IMR-90 (cell line): ENCODE results near the gene DPP10. TPM values are rescaled to one million over a fixed set of nuclear protein-coding genes. Genes with fewer than 3 reads are reported as not detected.

Experiments used
- ATAC-seq: fragments of 200-7000 bp; cut with Tn5 transposase; 2 replicates; pipeline ENCODE4 v1.9.1; 2020; ENCODE audit warnings: low read depth, mild to moderate bottlenecking, moderate library complexity
- BruUV-seq: library from RNA; stranded (reverse); fragments of 400-500 nt; replicated peaks from 2 replicates; lab custom pipeline; 2021; lab: Mats Ljungman, UMichigan
- CTCF ChIA-PET: fragments of 300-600 bp; formaldehyde crosslinking; extraction: SDS; loops from one replicate; lab custom pipeline; 2021; ENCODE audit warnings: antibody characterized with exemption; lab: Yijun Ruan, JAX
- POLR2A ChIA-PET: fragments of 300-600 bp; sonication (Branson Sonifier 250); formaldehyde crosslinking; loops from one replicate; lab custom pipeline; 2022; ENCODE audit warnings: antibody characterized with exemption; ENCODE audit not compliant: unreplicated experiment; lab: Charles Lee
- DNase-seq: peaks from one replicate; pipeline ENCODE4 v3.0.0; 2013
- H2AFZ ChIP-seq: replicated peaks from 2 replicates; pipeline ENCODE3; 2013; ENCODE audit warnings: low read length, mild to moderate bottlenecking; ENCODE audit not compliant: poor library complexity
- H2AK5ac ChIP-seq: 2 replicates; pipeline ENCODE4 v1.6.1; 2013; ENCODE audit warnings: low read depth, low read length, inconsistent platforms
- H2AK9ac ChIP-seq: replicated peaks from 2 replicates; pipeline ENCODE3; 2013; ENCODE audit warnings: mild to moderate bottlenecking, low read depth, low read length, moderate library complexity; ENCODE audit not compliant: poor library complexity
- H2BK120ac ChIP-seq: 2 replicates; pipeline ENCODE4 v1.6.1; 2013; ENCODE audit warnings: low read depth, low read length, inconsistent platforms
- H2BK15ac ChIP-seq: 3 replicates; pipeline ENCODE4 v1.6.1; 2013; ENCODE audit warnings: low read depth, low read length, inconsistent platforms
- H2BK20ac ChIP-seq: 2 replicates; pipeline ENCODE4 v1.6.1; 2013; ENCODE audit warnings: low read depth, mild to moderate bottlenecking, inconsistent platforms, low read length, moderate library complexity
- H2BK5ac ChIP-seq: 2 replicates; pipeline ENCODE4 v1.6.1; 2013; ENCODE audit warnings: mild to moderate bottlenecking, low read depth, low read length, inconsistent platforms; ENCODE audit not compliant: poor library complexity, severe bottlenecking
- H3K14ac ChIP-seq: replicated peaks from 2 replicates; pipeline ENCODE4 v1.6.1; 2013; ENCODE audit warnings: low read depth, low read length, inconsistent platforms
- H3K18ac ChIP-seq: 2 replicates; pipeline ENCODE4 v1.6.1; 2013; ENCODE audit warnings: low read depth, low read length, control low read depth
- H3K23ac ChIP-seq: 2 replicates; pipeline ENCODE4 v1.6.1; 2013; ENCODE audit warnings: low read depth, low read length, inconsistent platforms
- H3K27ac ChIP-seq: 2 replicates; pipeline ENCODE4 v1.5.1; 2013; ENCODE audit warnings: mild to moderate bottlenecking, control low read depth, low read length; ENCODE audit not compliant: insufficient read depth
- H3K27me3 ChIP-seq: 2 replicates; pipeline ENCODE4 v1.6.1; 2013; ENCODE audit warnings: low read length; ENCODE audit not compliant: control insufficient read depth, insufficient read depth
- H3K36me3 ChIP-seq: 2 replicates; pipeline ENCODE4 v1.6.1; 2013; ENCODE audit warnings: low read length, mixed read lengths; ENCODE audit not compliant: control insufficient read depth, insufficient read depth
- H3K4ac ChIP-seq: 2 replicates; pipeline ENCODE4 v1.6.1; 2013; ENCODE audit warnings: low read depth, low read length, inconsistent platforms
- H3K4me1 ChIP-seq: 2 replicates; pipeline ENCODE4 v1.6.1; 2013; ENCODE audit warnings: low read length, mixed read lengths; ENCODE audit not compliant: control insufficient read depth, insufficient read depth
- H3K4me2 ChIP-seq: 2 replicates; pipeline ENCODE4 v1.6.1; 2013; ENCODE audit warnings: low read depth, mild to moderate bottlenecking, control low read depth, low read length, moderate library complexity
- H3K4me3 ChIP-seq: 2 replicates; pipeline ENCODE4 v1.5.1; 2013; ENCODE audit warnings: low read depth, mild to moderate bottlenecking, control low read depth, low read length, moderate library complexity; ENCODE audit not compliant: insufficient read depth
- H3K56ac ChIP-seq: 2 replicates; pipeline ENCODE4 v1.6.1; 2013; ENCODE audit warnings: low read length, inconsistent platforms; ENCODE audit not compliant: insufficient read depth; ENCODE audit errors: extremely low read depth
- H3K79me1 ChIP-seq, 2 experiments: 2 replicates each; pipeline ENCODE4 v1.6.1; 2013; ENCODE audit warnings: low read length in 2 of 2, inconsistent platforms in 1 of 2, low read depth in 1 of 2
- H3K9ac ChIP-seq: 2 replicates; pipeline ENCODE4 v1.6.1; 2013; ENCODE audit warnings: low read depth, low read length, control low read depth
- H3K9me1 ChIP-seq: 2 replicates; pipeline ENCODE4 v1.6.1; 2013; ENCODE audit warnings: low read length, inconsistent platforms; ENCODE audit not compliant: insufficient read depth
- H3K9me3 ChIP-seq: 2 replicates; pipeline ENCODE4 v1.6.1; 2013; ENCODE audit warnings: low read length; ENCODE audit not compliant: control insufficient read depth, insufficient read depth
- H4K20me1 ChIP-seq: 2 replicates; pipeline ENCODE4 v1.6.1; 2013; ENCODE audit warnings: low read length, inconsistent platforms; ENCODE audit not compliant: insufficient read depth
- H4K5ac ChIP-seq: 2 replicates; pipeline ENCODE4 v1.6.1; 2013; ENCODE audit warnings: mild to moderate bottlenecking, low read depth, low read length, control low read depth
- H4K8ac ChIP-seq, 2 experiments: 2 replicates each; pipeline ENCODE4 v1.6.1; 2013; ENCODE audit warnings: low read depth in 2 of 2, low read length in 2 of 2, control low read depth in 1 of 2, inconsistent platforms in 1 of 2
- H4K91ac ChIP-seq: 2 replicates; pipeline ENCODE4 v1.6.1; 2013; ENCODE audit warnings: low read depth, low read length, inconsistent platforms; ENCODE audit not compliant: insufficient read depth
- NFE2L2 ChIP-seq: fragments of 150-350 bp; IDR thresholded peaks from 2 replicates; pipeline ENCODE4 v1.6.1; 2016; ENCODE audit warnings: low read depth, mild to moderate bottlenecking, low read length
- RCOR1 ChIP-seq: IDR thresholded peaks from 2 replicates; pipeline ENCODE4 v1.6.1; 2012; ENCODE audit warnings: mild to moderate bottlenecking, low read length, improper control_type of control experiment; ENCODE audit not compliant: insufficient replicate concordance
- WGBS, 2 experiments: methylation state at CpG; one replicate each; pipeline versions ENCODE4 v1.1.5 to v1.1.7; 2013; ENCODE audit warnings: missing lambda C conversion rate in 2 of 2; ENCODE audit not compliant: insufficient read length in 1 of 2; ENCODE audit errors: extremely low coverage in 2 of 2; 5-methylcytosine and 5-hydroxymethylcytosine counted together
- dilution Hi-C: fragments of 300-500 bp; cut with HindIII; formaldehyde crosslinking; loops from one replicate; pipeline ENCODE4 v1.14.3; 2018; ENCODE audit warnings: low sequenced_read_pairs; ENCODE audit not compliant: unreplicated experiment
- in situ Hi-C: fragments of 300-500 bp; cut with MboI; formaldehyde crosslinking; loops from 3 replicates; pipeline ENCODE4 v1.14.3; 2019; ENCODE audit warnings: low sequenced_read_pairs, inconsistent platforms, mixed read lengths
- intact Hi-C: fragments of 100-400 bp; cut with micrococcal nuclease; formaldehyde crosslinking; loops from 2 replicates; pipeline ENCODE4 v1.10.0; 2022
- polyA plus RNA-seq, 3 experiments: library from polyadenylated mRNA; depleted of rRNA; stranded (reverse); fragments of >200 nt; gene quantifications; 2 replicates each; pipeline ENCODE4 v1.2.3, GENCODE V29; 2012; ENCODE audit warnings: low replicate concordance in 1 of 3
- total RNA-seq: library from RNA; depleted of rRNA; stranded (reverse); fragments of >200 nt; gene quantifications from 2 replicates; pipeline ENCODE4 v1.2.3, GENCODE V29; 2012

The DPP10 gene
- total and polyA plus RNA-seq, 2 of the 4 experiments (the other 2 are of a cell fraction), result not detected

- BruUV-seq, result no TSS peak
- H2AFZ ChIP-seq, result no peak overlapping the region
- no peak overlapping the region for H3K27ac ChIP-seq
- H3K4me2 ChIP-seq, result no peak overlapping the region
- no peak overlapping the region for H3K56ac ChIP-seq
- H2BK120ac ChIP-seq, result no peak overlapping the region
- H3K18ac ChIP-seq, result no peak overlapping the region
- intact Hi-C loops (no loop called here), dilution Hi-C loops (no loop called here), in situ Hi-C loops (no loop called here)
- no peak overlapping the region for H2BK15ac ChIP-seq
- H2BK5ac ChIP-seq, result no peak overlapping the region
- H3K9me1 ChIP-seq, result no peaks in the 10 kb centered on the region
- H3K4me3 ChIP-seq, result no peak overlapping the region
- no peak overlapping the region for H3K14ac ChIP-seq
- H4K20me1 ChIP-seq, result no peaks in the 10 kb centered on the region
- H3K36me3 ChIP-seq, result no peaks in the 10 kb centered on the region
- no peak overlapping the region for H2AK9ac ChIP-seq
- H2AK5ac ChIP-seq, result no peak overlapping the region
- TF ChIP-seq RCOR1 (no peak), NFE2L2 (no peak)
- no peak overlapping the region for H3K9ac ChIP-seq
- H4K91ac ChIP-seq, result no peak overlapping the region
- DNase-seq (no peak), ATAC-seq (no peak)
- 71% methylated on average over 1 of the region's 1 CpG; no CpG with 5 or more reads in 1 of the 2 experiments for WGBS, 2 experiments
- H2BK20ac ChIP-seq, result no peak overlapping the region
- H3K4me1 ChIP-seq, result no peaks in the 10 kb centered on the region
- no peak overlapping the region for H3K23ac ChIP-seq
- no peak overlapping the region for H4K8ac ChIP-seq
- POLR2A ChIA-PET, result no interaction called here
- H3K27me3 ChIP-seq, result no peaks in the 10 kb centered on the region
- H3K79me1 ChIP-seq, result no peaks in the 10 kb centered on the region
- CTCF ChIA-PET, result no interaction called here
- H4K5ac ChIP-seq, result no peak overlapping the region
- H3K4ac ChIP-seq, result no peak overlapping the region
- H3K9me3 ChIP-seq, result no peaks in the 10 kb centered on the region
Measured at GRCh38 chr2:114698520-114698919, 256.1 kb downstream of the DPP10 start.
